NCI-H128 (cell line): ENCODE measurements around the gene CCSAP.

Source experiments
- DNase-seq: peaks from one replicate; lab custom pipeline; 2025; ENCODE audit not compliant: unreplicated experiment; lab: John Stamatoyannopoulos, UW

Gene CCSAP

GRCh38 chr1:229365569-229365968 lies 22.7 kb upstream of the CCSAP start:
- no peak for DNase-seq

GRCh38 chr1:229364207-229365065 lies 21.6 kb upstream of the CCSAP start:
- DNase-seq, result no peak

GRCh38 chr1:229363723-229364122 lies 20.9 kb upstream of the CCSAP start:
- DNase-seq, result no peak

GRCh38 chr1:229360420-229360819 lies 17.6 kb upstream of the CCSAP start:
- DNase-seq, result no peak

GRCh38 chr1:229355661-229356060 lies 12.8 kb upstream of the CCSAP start:
- DNase-seq, result no peak

- DNase-seq, result no peak
These were observed 11.4 kb upstream of the CCSAP start for GRCh38 chr1:229354226-229354625.

- DNase-seq, result no peak
These were observed 10.1 kb upstream of the CCSAP start for GRCh38 chr1:229352975-229353374.

- DNase-seq, result no peak
These were observed 6.9 kb upstream of the CCSAP start for GRCh38 chr1:229349463-229350385.

- DNase-seq, result no peak
These were observed 4.7 kb upstream of the CCSAP start for GRCh38 chr1:229347528-229347927.

GRCh38 chr1:229344937-229345684 lies 2.3 kb upstream of the CCSAP start:
- DNase-seq, result no peak

GRCh38 chr1:229344139-229344538 lies 1.3 kb upstream of the CCSAP start:
- no peak for DNase-seq

- DNase-seq, result peak; percentile 80
These were observed 832 bp downstream of the CCSAP start for GRCh38 chr1:229341774-229342655.

- no peak for DNase-seq
These were observed 2.4 kb downstream of the CCSAP start for GRCh38 chr1:229340496-229340895.

GRCh38 chr1:229339520-229339919 lies 3.3 kb downstream of the CCSAP start:
- no peak for DNase-seq

- no peak for DNase-seq
These were observed 3.8 kb downstream of the CCSAP start for GRCh38 chr1:229339086-229339485.

- DNase-seq, result no peak
These were observed 6.5 kb downstream of the CCSAP start for GRCh38 chr1:229336345-229336744.

GRCh38 chr1:229334716-229335115 lies 8.1 kb downstream of the CCSAP start:
- no peak for DNase-seq

GRCh38 chr1:229334269-229334668 lies 8.6 kb downstream of the CCSAP start:
- DNase-seq, result no peak

GRCh38 chr1:229328598-229329362 lies 14.1 kb downstream of the CCSAP start:
- no peak for DNase-seq
